HG02642 (cell line): ENCODE data around the gene ZNF717.
"Not testable (repeated sequence)": the region's sequence is repeated elsewhere in the genome, so short reads cannot be mapped to it uniquely, and the experiment has no call there.

Source experiments
- ATAC-seq: cut with Tn5 transposase; IDR thresholded peaks from one replicate; pipeline ENCODE4 v1.9.1; 2021; ENCODE audit warnings: mild to moderate bottlenecking; ENCODE audit not compliant: unreplicated experiment, poor library complexity

The ZNF717 gene

DNA sequence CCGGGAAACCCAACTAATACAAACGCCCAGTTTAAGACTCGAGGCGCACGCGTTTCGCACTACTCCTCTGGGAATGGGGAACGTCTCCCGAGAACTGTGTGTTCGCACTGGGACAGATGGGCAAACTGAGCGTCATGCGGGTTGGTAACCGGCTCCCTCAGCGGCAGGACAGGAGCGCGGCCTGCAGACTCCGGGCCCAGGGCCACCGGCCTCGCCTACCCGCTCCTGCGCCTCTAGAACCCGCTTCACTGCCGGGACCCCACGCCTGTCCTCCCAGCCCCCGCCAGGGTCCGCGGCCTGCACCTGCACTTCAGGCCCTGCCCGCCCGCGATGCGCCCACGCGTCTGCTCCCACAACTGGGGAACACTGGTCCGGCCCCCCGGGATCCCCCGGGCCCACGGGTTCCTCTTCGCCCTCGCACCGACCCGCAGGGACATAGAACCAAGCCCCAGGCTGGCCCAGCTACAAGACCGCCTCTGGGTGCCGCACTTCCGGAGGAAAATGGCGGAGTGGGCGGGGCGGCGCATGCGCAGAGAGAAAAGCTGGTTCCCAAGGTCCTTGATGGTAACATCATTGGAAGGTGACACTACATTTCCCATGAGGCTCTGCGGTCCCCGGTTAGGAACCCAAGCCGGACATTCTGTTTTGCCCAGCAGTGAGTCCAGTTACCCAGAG lies at the start of gene ZNF717:
ZNF717 (minus strand) TSS at position 469 of the 675 bp plus-strand sequence. CDS start 2,187 bp downstream, outside the sequence.
- ATAC-seq: not testable (repeated sequence)

DNA sequence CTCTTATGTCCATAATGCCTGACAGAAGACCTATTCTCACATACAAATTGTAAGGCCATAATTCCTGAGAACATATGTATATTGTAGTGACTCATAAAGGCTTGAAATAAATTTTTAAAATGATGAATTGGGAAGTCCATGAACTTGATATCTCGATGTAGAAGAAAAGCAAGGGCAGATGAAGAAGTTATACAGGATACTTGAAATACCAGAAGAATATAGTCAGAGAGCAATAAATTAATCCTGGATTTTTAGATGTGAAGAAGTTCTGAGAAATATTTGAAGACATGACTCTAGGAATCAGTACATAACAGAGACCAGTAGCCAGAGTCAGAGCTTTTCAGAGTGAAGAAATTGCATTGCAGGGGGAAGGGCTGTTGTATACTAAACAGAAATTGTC lies 45.7 kb upstream of the ZNF717 start:
- not testable (repeated sequence) for ATAC-seq

DNA sequence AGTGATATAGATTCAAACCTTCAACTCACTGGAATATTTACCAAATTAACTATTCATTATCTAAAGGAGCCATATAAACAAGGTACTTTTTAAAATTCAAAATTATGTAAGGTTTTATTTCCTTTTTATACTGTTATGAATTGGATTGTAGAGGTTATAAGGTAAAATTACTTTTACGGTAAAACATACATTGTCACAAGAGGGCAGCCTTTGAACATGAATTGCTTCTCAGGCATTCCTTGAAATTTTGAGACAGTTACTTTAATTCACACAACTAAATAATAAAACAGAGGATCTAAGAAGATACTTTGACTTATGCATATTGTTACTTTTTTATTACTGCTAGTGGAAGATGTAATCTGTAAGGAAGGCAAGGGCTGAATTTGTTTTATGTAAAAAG lies 32.7 kb upstream of the ZNF717 start:
- not testable (repeated sequence) for ATAC-seq

DNA sequence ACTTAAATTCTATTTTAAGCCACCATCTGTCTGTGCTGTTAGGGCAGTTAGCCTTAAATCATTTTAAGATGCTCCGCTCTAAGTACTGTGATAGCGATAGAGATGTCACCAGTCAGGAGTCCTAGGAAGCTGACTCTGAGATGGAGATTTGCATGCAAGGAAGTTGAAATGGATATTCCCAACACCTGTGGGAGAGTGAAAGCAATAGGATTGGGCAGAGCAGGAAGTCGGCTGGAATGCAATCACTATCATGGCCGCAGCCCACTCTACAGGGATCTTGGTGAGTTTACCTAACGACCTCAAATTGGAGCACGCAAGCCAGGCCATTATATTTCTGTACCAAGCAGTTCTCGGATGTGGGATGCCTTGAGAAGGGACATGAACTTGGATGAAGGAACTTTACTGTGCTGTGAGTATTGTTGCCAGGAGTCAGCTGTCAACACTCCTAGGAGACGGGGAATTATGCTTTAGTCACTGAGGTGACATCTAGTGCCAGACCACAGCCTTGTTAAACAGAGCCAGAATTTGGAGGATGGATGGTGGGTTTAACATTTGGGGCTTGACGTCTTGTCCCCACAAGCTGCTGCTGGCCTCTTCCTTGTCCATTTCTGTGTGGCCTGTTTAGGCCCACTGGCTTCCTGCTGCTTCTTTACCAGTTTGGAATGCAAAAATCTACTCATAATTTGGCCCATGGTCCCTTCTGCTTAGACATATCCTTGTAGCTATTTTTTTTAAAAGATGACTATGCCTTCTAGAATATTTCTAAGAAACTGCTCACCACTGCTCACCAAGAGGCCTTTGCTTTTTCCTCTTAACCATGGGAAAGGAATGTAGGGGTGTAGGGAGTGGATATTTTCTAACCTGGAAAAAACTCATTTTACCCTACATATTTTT lies 31.2 kb upstream of the ZNF717 start:
- ATAC-seq: not testable (repeated sequence)

DNA sequence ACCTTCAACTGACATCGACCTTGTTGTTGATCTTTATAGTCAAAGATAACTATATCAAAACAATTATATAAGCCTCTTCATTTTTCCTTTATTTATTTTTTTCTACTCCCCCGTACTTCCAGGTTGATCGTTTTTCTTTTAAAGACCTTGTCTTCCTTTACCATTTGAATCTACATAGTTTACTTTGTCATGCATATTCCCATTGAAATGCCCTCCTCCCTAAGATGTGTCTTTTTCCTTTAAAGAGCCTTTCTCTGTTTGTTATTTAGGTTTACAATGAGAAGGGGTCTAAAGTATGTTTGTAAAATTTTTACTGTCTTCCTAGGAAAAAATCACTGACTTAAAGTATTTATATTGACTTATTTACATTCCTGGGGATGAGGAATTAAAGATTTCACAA lies 29.4 kb upstream of the ZNF717 start:
- ATAC-seq: no peak

DNA sequence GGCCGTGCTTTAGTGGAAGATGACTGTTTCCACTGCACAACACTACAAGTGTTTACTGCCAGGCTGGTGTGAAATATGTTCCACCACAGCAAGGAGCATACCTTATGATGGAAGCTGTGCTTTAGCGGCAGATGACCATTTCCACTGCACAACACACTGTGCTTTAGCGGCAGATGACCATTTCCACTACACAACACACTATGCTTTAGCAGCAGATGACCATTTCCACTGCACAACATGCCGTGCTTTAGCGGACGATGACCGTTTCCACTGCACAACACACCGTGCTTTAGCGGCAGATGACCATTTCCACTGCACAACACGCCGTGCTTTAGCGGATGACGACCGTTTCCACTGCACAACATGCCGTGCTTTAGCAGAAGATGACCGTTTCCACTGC lies 2.8 kb downstream of the ZNF717 start:
- no peak for ATAC-seq

DNA sequence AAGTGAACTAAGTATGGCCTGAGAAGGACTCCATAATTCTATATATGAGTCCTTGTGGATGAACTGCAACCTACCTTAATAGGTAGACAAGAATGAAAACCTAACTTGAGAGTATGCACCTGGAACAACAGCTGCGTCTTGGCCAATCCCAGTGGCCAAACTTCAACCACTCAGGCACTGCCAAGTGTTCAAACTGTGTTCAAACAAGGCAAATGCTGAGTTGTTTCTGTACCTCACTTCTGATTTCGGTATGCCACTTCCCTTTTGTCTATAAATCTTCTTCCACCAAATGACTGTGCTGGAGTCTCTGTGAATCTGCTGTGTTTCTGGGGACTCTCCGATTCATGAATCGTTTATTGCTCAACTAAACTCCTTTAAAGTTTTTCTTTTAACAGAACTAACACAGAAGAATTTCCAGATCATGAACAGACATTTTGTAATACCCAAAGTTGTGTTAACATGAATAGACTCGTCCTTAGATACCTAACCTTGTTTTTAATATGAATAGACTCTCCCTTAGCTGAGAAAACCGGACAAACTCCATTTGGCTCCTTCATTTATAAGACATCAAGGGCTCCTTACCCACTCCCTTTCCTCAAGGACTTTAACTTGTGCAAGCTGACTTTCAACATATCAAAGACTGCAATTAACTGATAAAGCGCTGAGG lies 4.1 kb downstream of the ZNF717 start:
- ATAC-seq: no peak

DNA sequence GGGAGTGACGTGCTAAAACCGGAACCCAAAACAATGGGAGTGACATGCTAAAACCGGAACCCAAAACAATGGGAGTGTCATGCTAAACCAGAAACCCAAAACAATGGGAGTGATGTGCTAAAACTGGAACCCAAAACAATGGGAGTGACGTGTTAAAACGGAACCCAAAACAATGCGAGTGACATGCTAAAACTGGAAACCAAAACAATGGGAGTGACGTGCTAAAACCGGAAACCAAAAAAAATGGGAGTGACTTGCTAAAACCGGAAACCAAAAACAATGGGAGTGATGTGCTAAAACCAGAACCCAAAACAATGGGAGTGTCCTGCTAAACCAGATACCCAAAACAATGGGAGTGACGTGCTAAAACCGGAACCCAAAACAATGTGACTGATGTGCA lies 7.6 kb downstream of the ZNF717 start:
- not testable (repeated sequence) for ATAC-seq

DNA sequence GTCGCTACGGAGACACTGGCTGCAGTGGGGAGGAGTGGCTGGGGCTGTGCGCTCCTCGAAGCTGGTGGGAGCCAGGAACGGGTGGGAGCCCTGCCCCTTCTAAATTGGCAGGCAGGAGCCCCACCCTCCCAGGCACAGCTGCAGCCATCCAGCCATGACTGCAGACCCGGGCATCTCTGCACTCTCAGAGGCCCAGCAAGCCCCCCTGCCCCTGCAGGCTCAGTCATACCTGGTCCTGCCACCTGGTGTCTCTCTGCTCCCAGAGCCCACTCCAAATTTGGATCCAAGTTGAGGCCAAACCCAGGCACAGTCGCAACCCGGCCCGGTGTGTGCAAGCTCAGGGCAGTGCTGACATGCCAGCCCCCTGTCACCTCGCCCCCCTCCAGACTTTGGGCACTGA lies 13.7 kb downstream of the ZNF717 start:
- ATAC-seq: not testable (repeated sequence)

DNA sequence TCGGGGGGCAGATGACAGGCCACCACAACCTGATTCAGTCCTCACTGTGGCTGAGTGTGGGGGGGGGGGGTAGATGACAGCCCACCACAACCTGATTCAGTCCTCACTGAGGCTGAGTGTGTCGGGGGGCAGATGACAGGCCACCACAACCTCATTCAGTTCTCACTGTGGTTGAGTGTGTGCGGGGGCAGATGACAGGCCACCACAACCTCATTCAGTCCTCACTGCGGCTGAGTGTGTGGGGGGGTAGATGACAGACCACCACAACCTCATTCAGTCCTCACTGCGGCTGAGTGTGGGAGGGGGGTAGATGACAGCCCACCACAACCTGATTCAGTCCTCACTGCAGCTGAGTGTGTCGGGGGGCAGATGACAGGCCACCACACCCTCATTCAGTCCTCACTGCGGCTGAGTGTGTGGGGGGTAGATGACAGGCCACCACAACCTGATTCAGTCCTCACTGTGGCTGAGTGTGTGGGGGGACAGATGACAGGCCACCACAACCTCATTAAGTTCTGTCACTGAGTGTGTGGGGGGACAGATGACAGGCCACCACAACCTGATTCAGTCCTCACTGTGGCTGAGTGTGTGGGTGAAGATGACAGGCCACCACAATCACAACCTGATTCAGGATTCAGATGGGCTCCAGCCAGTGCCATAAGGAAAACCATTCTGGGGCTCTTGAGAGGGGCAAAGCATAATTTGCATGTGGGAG lies 16.9 kb downstream of the ZNF717 start:
- ATAC-seq: no peak

DNA sequence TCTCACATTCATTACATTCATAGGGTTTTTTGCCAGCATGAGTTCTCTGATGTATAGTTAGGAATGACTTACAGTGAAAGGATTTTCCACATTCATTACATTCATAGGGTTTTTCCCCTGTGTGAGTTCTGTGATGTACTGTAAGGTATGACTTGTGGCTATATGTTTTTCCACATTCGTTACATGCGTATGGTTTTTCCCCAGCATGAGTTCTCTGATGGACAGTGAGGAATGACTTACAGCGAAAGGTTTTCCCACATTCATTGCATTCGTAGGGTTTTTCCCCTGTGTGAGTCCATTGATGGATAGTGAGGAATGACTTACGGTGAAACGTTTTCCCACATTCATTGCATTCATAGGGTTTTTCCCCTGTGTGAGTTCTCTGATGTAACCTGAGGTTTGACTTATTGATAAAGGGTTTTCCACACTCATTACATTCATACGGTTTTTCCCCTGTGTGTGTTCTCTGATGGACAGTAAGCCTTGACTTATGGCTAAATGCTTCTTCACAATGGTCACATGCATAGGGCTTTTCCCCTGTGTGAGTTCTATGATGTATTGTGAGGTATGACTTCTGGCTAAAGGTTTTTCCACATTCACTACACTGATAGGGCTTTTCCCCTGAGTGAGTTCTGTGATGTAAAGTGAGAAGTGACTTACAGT lies 47.4 kb downstream of the ZNF717 start:
- ATAC-seq: no peak

DNA sequence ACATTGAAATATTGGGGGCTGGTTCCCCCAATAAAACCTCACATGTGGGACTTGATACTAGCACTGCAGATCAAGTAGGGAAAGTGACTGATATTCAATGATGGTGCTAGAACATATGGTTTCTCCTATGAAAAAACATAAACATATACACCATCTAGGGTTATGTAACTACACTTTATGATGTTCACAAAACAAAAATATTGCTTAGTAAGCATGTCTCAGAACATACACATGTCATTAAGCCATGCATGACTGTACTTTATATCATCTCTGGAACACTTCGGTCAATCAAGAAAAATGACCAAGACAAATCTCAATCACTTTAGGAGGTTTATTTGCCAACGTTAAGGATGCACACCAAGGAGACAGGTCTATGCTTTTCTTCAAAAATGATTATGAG lies 57.4 kb downstream of the ZNF717 start:
- no peak for ATAC-seq

DNA sequence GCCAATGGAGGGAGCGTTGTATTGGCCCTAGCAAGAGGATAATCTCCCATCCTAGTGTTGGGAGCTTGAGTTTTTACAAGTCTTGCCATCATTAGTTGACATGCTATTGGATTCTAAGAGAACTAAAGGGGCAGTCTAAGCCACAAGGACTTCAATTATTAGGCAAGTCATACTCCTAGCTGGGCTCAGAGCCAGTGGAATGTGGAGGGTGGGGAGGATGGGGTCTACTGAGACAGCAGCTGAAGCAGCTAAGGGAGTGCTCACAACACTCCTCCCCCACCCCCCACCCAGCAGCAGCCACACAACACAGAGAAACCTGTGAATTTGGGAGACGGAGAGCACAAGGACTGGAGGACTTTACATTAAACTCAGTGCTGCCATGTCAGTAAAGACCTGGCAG lies 93.3 kb downstream of the ZNF717 start:
- ATAC-seq: no peak

DNA sequence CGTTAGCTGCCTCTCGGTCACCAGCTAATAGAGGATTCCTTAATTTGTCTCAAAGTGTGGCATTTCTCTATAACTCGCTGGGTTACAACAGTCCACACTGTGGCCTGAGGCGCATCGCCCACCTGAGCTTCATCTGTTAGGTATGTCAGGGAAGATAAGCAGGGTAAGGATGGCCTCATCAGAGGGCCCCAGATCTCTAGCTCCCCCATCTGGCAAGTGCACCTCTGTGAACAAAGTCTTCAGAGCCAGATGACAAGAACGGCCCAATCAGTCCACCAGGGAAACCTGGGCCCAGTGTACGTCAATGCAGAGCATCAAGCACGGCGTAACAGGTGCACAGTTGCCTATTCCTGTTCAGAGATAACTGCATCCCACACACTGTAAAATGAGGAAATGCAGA lies 98.0 kb downstream of the ZNF717 start:
- no peak for ATAC-seq
